Suprapubic skin (tissue), 3 donors: ENCODE measurements around the gene HOXA7.

Experiments used
- CTCF ChIP-seq, 2 donors: fragments of 200-600 bp in 1 of 2; fragments of 450-650 bp in 1 of 2; sonication (generic) in 1 of 2; IDR thresholded peaks; one replicate each; pipeline ENCODE4 v1.5.1; 2016 to 2019; ENCODE audit warnings: antibody characterized with exemption in 2 of 2, mild to moderate bottlenecking in 1 of 2, moderate library complexity in 1 of 2
- POLR2A ChIP-seq, 2 donors: fragments of 450-650 bp; IDR thresholded peaks; one replicate each; pipeline ENCODE4 v1.6.1; 2017; ENCODE audit warnings: antibody characterized with exemption in 2 of 2, mild to moderate bottlenecking in 2 of 2, moderate library complexity in 2 of 2

- no peak for TF ChIP-seq CTCF (IDR thresholded peaks at IDR 0.05)
- TF ChIP-seq POLR2A (IDR thresholded peaks at IDR 0.05), result no peak
Observed at GRCh38 chr7:27106181-27106900, 50.1 kb downstream of the HOXA7 start.
